Mucosa of rectum (tissue), 2 donors: ENCODE measurements around the gene ARID5B.

Experiments used
- H3K27ac ChIP-seq, 2 donors: one replicate each; pipeline ENCODE4 v1.7.0; 2013; ENCODE audit warnings: inconsistent platforms in 2 of 2, low read depth in 2 of 2, low read length in 2 of 2
- H3K27me3 ChIP-seq, 2 donors: one replicate each; pipeline ENCODE4 v1.7.0; 2013; ENCODE audit warnings: low read length in 2 of 2; ENCODE audit not compliant: control insufficient read depth in 2 of 2, insufficient read depth in 2 of 2
- H3K36me3 ChIP-seq, 2 donors: one replicate each; pipeline ENCODE4 v1.7.0; 2013; ENCODE audit warnings: low read length in 2 of 2; ENCODE audit not compliant: control insufficient read depth in 2 of 2, insufficient read depth in 2 of 2
- H3K4me1 ChIP-seq, 2 donors: one replicate each; pipeline ENCODE4 v1.7.0; 2013; ENCODE audit warnings: low read length in 2 of 2, mild to moderate bottlenecking in 1 of 2; ENCODE audit not compliant: control insufficient read depth in 2 of 2, insufficient read depth in 2 of 2
- H3K4me3 ChIP-seq, 2 donors: one replicate each; pipeline ENCODE4 v1.7.0; 2013; ENCODE audit warnings: low read length in 2 of 2
- H3K9ac ChIP-seq, 2 donors: one replicate each; pipeline ENCODE4 v1.7.0; 2013; ENCODE audit warnings: low read length in 2 of 2, low read depth in 1 of 2, mild to moderate bottlenecking in 1 of 2
- H3K9me3 ChIP-seq, 2 donors: one replicate each; pipeline ENCODE4 v1.7.0; 2013; ENCODE audit warnings: low read length in 2 of 2; ENCODE audit not compliant: control insufficient read depth in 2 of 2
- donor health status: healthy.
- donor health status: Normal muscosa, but diverticular disease.

Gene ARID5B

DNA sequence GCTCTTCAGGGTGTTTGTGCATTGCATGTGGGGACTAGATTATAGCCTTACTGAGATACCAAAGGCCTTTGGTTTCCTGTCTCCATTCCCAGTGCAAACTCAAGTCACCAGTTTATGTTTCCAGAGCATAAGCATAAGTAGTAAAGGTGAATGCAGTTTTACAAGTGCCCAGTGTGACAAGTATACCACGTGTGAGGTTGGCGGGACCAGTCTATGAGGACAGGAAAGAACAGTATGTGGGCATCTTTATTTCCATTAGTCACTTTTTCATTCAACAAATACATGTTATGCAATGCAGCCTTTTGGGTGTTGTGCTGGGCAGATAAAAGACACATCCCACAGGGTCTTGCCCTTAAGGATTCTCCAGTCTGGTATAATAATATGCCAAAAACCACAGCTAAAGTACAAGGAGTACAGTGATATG lies 146.5 kb downstream of the ARID5B start:
- peaks cover 10 to 12% of the 10 kb centered on the region in 2 donors for H3K36me3 ChIP-seq
- H3K4me3 ChIP-seq, result peak overlapping the region in 1 of 2 donors; percentile 81
- H3K9me3 ChIP-seq, result no peaks in the 10 kb centered on the region
- peaks cover 41 to 46% of the 10 kb centered on the region in 2 donors for H3K4me1 ChIP-seq
- peak overlapping the region; percentile 52 to 64 for H3K9ac ChIP-seq
- no peaks in the 10 kb centered on the region for H3K27me3 ChIP-seq
- H3K27ac ChIP-seq, result peak overlapping the region; percentile 85 to 90

GRCh38 chr10:62048470-62048869 lies 147.0 kb downstream of the ARID5B start:
- H3K36me3 ChIP-seq, result peaks cover 13 to 16% of the 10 kb centered on the region in 2 donors
- no peaks in the 10 kb centered on the region for H3K27me3 ChIP-seq
- no peaks in the 10 kb centered on the region for H3K9me3 ChIP-seq
- H3K4me1 ChIP-seq, result peaks cover 41 to 46% of the 10 kb centered on the region in 2 donors
- H3K27ac ChIP-seq, result peak overlapping the region; percentile 85 to 90
- peak overlapping the region; percentile 64 to 91 for H3K9ac ChIP-seq
- H3K4me3 ChIP-seq, result peak overlapping the region in 1 of 2 donors; percentile 81

DNA sequence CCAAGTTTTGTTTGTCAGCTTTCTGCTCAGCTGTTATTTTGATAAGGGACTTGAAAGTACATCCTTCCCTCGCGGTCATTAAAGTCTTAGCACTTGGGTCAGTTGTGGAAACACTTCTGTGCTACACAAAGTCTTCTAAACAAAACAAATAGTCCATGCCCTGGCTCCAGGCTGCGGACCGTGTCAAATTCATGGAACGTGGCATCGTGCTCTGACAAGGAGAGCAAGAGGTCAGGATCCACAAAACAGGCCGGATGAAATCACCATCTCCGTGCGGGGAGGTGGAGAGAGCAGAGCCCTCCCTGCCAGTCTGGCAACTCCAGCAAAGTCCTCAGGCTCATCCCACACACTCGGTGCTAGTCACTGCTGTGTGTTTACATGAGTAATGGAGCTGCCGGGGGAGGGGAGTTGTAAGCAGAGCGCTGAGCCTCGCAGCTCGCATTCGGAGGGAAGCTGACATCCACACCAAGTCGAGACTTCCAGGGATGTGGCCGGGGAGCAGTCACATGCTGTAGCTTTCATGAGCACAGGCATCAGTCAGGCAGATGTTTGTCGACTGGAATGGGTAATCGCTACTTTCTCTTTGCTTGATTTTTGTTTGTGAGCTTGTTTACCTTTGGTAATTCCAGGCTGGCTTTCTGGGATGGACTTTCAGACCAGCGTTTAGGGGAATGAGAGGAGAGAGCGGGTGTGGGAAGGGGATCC lies 147.6 kb downstream of the ARID5B start:
- Histone ChIP-seq H3K27ac (peak overlapping the region; percentile 85 to 90), H3K9ac (peak overlapping the region; percentile 64 to 91), H3K9me3 (no peaks in the 10 kb centered on the region), H3K4me3 (peak overlapping the region; percentile 61 to 81), H3K27me3 (no peaks in the 10 kb centered on the region), H3K4me1 (peaks cover 41 to 49% of the 10 kb centered on the region in 2 donors), H3K36me3 (peaks cover 13 to 16% of the 10 kb centered on the region in 2 donors)

DNA sequence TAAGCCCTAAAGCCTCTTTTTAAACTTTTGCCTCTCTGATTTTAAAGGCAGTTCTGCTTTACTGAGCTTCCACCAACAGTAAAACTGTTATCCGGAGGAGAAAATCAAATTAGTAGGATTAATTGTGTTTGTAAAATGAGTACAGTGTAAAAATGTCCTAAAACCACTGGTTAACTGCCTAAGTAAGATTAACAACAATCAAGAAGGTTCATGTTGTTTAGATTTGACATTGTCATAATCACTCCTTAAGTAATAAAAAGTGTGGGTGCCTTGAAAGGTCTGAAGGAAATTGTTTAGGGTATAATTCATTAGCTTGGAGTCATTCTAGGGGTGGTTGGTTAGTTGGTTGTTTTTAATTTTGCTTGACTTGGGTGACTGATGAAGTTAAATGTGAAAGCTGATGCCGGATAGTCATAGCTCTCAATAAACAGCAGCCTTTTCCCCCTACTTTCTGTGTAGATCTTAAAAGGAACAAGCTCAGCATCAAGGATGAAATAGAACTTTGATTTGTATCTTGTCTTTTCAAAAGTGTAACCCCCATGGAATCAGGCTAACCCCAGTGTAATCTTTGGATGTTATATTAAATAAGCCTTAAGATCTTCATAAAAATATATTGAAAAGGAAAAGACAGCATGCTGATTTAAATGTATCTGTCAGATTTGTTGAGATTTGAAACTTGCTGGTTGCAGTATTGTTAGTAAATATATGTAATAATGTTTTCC lies 148.3 kb downstream of the ARID5B start:
- H3K9ac ChIP-seq, result peak overlapping the region; percentile 64 to 91
- peaks cover 13 to 16% of the 10 kb centered on the region in 2 donors for H3K36me3 ChIP-seq
- peaks cover 41 to 48% of the 10 kb centered on the region in 2 donors for H3K4me1 ChIP-seq
- peak overlapping the region; percentile 85 to 90 for H3K27ac ChIP-seq
- no peaks in the 10 kb centered on the region for H3K27me3 ChIP-seq
- H3K9me3 ChIP-seq, result no peaks in the 10 kb centered on the region
- peak overlapping the region; percentile 61 to 81 for H3K4me3 ChIP-seq

DNA sequence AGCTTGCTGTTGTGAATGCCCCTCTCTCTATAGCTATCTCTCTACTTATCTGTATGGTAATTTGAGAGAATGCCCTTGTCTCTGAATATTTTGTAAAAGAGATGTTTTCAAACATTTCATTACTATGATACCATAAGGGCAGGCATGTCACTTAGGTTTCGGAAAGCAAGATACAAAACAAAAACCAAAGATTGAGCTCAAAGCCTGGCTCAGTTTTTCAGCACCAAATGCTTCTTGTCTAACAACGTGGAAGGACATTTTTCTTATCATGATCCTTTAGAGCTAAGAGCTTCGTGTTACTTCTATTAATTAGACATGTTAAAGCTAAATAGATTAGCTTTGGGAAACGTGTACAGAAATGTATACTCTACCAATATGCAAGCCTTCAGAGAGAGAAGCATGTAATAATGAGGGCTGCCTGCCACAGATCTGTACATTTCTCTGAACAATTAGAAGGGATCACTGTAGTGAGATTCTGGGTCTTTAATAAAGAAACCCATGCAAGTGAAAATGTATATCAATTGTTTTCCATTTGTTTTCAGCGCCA lies 148.9 kb downstream of the ARID5B start:
- peak overlapping the region; percentile 85 to 90 for H3K27ac ChIP-seq
- peak overlapping the region; percentile 64 to 91 for H3K9ac ChIP-seq
- peaks cover 36 to 45% of the 10 kb centered on the region in 2 donors for H3K4me1 ChIP-seq
- no peaks in the 10 kb centered on the region for H3K27me3 ChIP-seq
- H3K36me3 ChIP-seq, result peaks cover 13 to 16% of the 10 kb centered on the region in 2 donors
- peak overlapping the region; percentile 61 to 81 for H3K4me3 ChIP-seq
- H3K9me3 ChIP-seq, result no peaks in the 10 kb centered on the region

- H3K9me3 ChIP-seq, result no peaks in the 10 kb centered on the region
These were observed 149.5 kb downstream of the ARID5B start for GRCh38 chr10:62050893-62051433.

DNA sequence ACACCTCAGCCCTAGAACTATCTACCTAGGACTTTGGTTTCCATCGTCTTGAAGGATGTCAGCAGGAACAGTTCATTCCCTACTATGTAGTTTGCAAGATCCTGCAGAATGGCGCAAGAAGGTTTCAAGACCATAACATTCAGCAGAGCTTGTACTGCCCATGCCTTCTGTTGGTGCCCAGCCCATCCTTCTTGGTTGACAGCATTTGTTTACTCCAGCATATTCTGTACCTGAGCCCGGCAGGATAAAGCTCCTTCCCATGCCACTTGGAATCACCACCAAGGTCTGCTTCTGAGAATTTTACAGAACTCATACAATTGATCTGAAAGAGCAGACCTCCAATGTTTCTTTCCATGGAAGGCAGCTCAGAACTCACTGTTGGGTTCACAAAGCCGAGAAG lies 150.8 kb downstream of the ARID5B start:
- H3K9me3 ChIP-seq, result no peaks in the 10 kb centered on the region
- peaks cover 23 to 34% of the 10 kb centered on the region in 2 donors for H3K4me1 ChIP-seq
- H3K9ac ChIP-seq, result no peak overlapping the region
- no peaks in the 10 kb centered on the region for H3K27me3 ChIP-seq
- H3K27ac ChIP-seq, result no peak overlapping the region
- peaks cover 13 to 16% of the 10 kb centered on the region in 2 donors for H3K36me3 ChIP-seq
- peak overlapping the region in 1 of 2 donors; percentile 81 for H3K4me3 ChIP-seq

More at GRCh38 chr10:62050893-62051433, 149.5 kb downstream of the ARID5B start:
- H3K27ac ChIP-seq, result peak overlapping the region; percentile 85 to 90
- H3K9ac ChIP-seq, result peak overlapping the region; percentile 64 to 91
- H3K27me3 ChIP-seq, result no peaks in the 10 kb centered on the region
- H3K4me3 ChIP-seq, result peak overlapping the region; percentile 61 to 81
- peaks cover 13 to 16% of the 10 kb centered on the region in 2 donors for H3K36me3 ChIP-seq
- peaks cover 36 to 42% of the 10 kb centered on the region in 2 donors for H3K4me1 ChIP-seq

- Histone ChIP-seq H3K36me3 (peaks cover 13 to 16% of the 10 kb centered on the region in 2 donors), H3K4me3 (no peak overlapping the region), H3K9ac (no peak overlapping the region), H3K27ac (peak overlapping the region; percentile 11 to 19), H3K9me3 (no peaks in the 10 kb centered on the region), H3K4me1 (peaks cover 11 to 32% of the 10 kb centered on the region in 2 donors), H3K27me3 (no peaks in the 10 kb centered on the region)
These were observed 152.4 kb downstream of the ARID5B start for GRCh38 chr10:62053860-62054259.

DNA sequence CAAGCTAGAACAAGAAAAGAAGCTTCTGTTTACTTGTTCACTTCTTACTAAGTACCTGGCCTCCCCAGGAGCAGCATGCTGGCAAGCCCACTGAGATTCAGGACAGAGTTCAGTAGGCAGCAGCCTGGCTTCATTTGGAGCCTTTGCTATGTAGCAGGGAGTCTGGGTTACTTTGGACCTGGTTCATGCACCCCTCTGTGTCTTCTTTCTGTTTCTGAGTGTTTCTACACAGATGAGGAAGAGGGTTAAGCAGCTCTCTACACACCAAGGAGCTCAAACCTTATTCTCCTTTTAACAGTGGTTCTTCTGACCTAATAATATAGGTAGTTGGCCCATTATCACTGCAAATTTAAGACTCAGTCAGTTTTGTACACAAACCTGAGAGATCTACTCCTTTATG lies 152.9 kb downstream of the ARID5B start:
- Histone ChIP-seq H3K4me3 (peak overlapping the region in 1 of 2 donors; percentile 11), H3K27me3 (no peaks in the 10 kb centered on the region), H3K9ac (no peak overlapping the region), H3K27ac (peak overlapping the region; percentile 11 to 19), H3K4me1 (peaks cover 12 to 32% of the 10 kb centered on the region in 2 donors), H3K9me3 (no peaks in the 10 kb centered on the region), H3K36me3 (peaks cover 13 to 16% of the 10 kb centered on the region in 2 donors)
